Thyroid gland (tissue), 4 donors: ENCODE results near the gene CYFIP2. TPM values are rescaled to one million over a fixed set of nuclear protein-coding genes. Genes with fewer than 3 reads are reported as not detected.

Experiments
- DNase-seq, 2 donors: peaks; one replicate each; pipeline ENCODE4 v3.0.0-alpha.2; 2019
- H3K27ac ChIP-seq, 3 donors: fragments of 200-600 bp; sonication (generic); 1 replicate in 2 of 3; 2 replicates in 1 of 3; pipeline ENCODE4 v1.5.1; 2016 to 2019; ENCODE audit warnings: mild to moderate bottlenecking in 1 of 3, moderate library complexity in 1 of 3
- H3K27me3 ChIP-seq: fragments of 200-600 bp; sonication (generic); one replicate; pipeline ENCODE4 v1.5.1; 2019
- H3K36me3 ChIP-seq, 2 donors: fragments of 200-600 bp; sonication (generic); one replicate each; pipeline ENCODE4 v1.5.1; 2016 to 2019
- H3K4me1 ChIP-seq, 2 donors: fragments of 200-600 bp; sonication (generic); one replicate each; pipeline ENCODE4 v1.5.1; 2017 to 2019
- H3K4me3 ChIP-seq, 3 donors: fragments of 200-600 bp; sonication (generic); replicated peaks in 1 of 3; 1 replicate in 2 of 3; 2 replicates in 1 of 3; pipeline ENCODE4 v1.5.1; 2016; ENCODE audit warnings: mild to moderate bottlenecking in 1 of 3
- H3K9me3 ChIP-seq: fragments of 200-600 bp; sonication (generic); one replicate; pipeline ENCODE4 v1.5.1; 2017
- POLR2A ChIP-seq, 2 donors: fragments of 450-650 bp; IDR thresholded peaks; one replicate each; pipeline ENCODE4 v1.6.1; 2017; ENCODE audit warnings: antibody characterized with exemption in 2 of 2, mild to moderate bottlenecking in 2 of 2, moderate library complexity in 1 of 2
- WGBS, 2 donors: methylation state at CpG; one replicate each; pipeline ENCODE4 v1.1.5; 2017; 5-methylcytosine and 5-hydroxymethylcytosine counted together
- intact Hi-C: fragments of 100-400 bp; cut with DNase I; formaldehyde crosslinking; loops from one replicate; pipeline ENCODE4 v1.15.1; 2023
- total RNA-seq, 4 donors: library from RNA; depleted of rRNA; stranded (reverse); fragments of >200 nt; gene quantifications; one replicate each; pipeline ENCODE4 v1.2.3, GENCODE V29; 2016
- TF ChIP-seq, protein P1 (sequence below), 6 experiments: fragments of 200-600 bp in 3 of 6; fragments of 450-650 bp in 3 of 6; sonication (generic) in 3 of 6; IDR thresholded peaks; one replicate each; pipeline ENCODE4 v1.5.1; 2016 to 2019; ENCODE audit warnings: antibody characterized with exemption in 6 of 6, mild to moderate bottlenecking in 2 of 6, inconsistent platforms in 1 of 6, moderate library complexity in 1 of 6

CYFIP2 gene
- total RNA-seq, 4 donors from 2014 or later = 18.3 to 73.5 (median 34.6) TPM

DNA sequence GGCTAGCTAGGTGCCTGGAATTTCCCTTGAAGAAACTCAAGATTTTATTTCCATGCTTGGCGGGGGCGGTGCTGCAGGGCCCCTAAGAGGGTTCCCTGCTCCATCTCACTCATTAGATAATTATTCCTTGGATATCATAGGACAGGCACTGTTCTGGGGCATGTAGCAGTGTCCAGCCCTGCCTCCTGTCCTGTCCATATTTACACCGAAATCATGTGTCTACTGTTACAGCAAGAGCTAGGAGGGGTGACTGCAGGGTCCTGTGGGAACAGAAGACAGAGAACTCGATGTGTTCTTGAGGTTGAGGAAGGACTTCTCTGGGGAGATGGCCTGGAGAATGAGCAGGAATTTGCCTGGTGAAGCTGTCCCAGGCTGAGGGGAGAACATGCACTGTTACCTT, 96.6 kb downstream of the CYFIP2 start:
- intact Hi-C loops = loop anchor here (10.0 kb wide), 1 partner anchor 112 kb away; no protein-coding TSS in a partner anchor
- no peaks in the 10 kb centered on the region for H3K36me3 ChIP-seq
- DNase-seq = no peak
- WGBS, 2 donors = 74 to 86% methylated on average over 4 of the region's 4 CpGs
- TF ChIP-seq, protein P1, sequence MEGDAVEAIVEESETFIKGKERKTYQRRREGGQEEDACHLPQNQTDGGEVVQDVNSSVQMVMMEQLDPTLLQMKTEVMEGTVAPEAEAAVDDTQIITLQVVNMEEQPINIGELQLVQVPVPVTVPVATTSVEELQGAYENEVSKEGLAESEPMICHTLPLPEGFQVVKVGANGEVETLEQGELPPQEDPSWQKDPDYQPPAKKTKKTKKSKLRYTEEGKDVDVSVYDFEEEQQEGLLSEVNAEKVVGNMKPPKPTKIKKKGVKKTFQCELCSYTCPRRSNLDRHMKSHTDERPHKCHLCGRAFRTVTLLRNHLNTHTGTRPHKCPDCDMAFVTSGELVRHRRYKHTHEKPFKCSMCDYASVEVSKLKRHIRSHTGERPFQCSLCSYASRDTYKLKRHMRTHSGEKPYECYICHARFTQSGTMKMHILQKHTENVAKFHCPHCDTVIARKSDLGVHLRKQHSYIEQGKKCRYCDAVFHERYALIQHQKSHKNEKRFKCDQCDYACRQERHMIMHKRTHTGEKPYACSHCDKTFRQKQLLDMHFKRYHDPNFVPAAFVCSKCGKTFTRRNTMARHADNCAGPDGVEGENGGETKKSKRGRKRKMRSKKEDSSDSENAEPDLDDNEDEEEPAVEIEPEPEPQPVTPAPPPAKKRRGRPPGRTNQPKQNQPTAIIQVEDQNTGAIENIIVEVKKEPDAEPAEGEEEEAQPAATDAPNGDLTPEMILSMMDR (IDR thresholded peaks at IDR 0.05) = no peak
- no peak for TF ChIP-seq POLR2A (IDR thresholded peaks at IDR 0.05)
- no peaks in the 10 kb centered on the region for H3K9me3 ChIP-seq
- H3K27me3 ChIP-seq = no peaks in the 10 kb centered on the region
- H3K4me1 ChIP-seq = peaks cover 6% of the 10 kb centered on the region in 2 donors
- H3K27ac ChIP-seq = no peak overlapping the region
- H3K4me3 ChIP-seq = no peak overlapping the region

DNA sequence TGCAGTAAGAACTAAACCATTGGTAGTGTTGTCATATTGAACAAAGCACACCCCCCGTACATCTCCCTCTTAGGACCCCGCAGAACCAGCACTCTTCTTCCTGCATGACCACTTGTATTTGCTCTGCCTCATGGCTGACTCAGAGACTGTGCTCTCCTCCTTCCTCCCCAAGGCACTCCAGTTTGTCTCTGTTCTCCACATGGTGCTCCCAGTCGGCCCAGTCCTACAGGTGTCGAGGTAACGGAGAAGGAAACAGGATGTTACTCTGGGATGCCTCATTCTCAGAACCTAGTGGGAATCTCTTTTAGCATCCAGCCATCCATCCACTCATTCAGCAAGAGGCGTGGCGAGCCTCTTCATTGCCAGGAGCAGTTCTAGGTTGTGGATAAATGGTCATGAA, 97.1 kb downstream of the CYFIP2 start:
- no peak for DNase-seq
- TF ChIP-seq POLR2A (IDR thresholded peaks at IDR 0.05) = no peak
- TF ChIP-seq, protein P1 (IDR thresholded peaks at IDR 0.05) = no peak
- peaks cover 6 to 9% of the 10 kb centered on the region in 2 donors for H3K4me1 ChIP-seq
- intact Hi-C loops = loop anchor here (10.0 kb wide), 1 partner anchor 112 kb away; no protein-coding TSS in a partner anchor
- WGBS, 2 donors = 94 to 98% methylated on average over 7 of the region's 7 CpGs
- H3K36me3 ChIP-seq = no peaks in the 10 kb centered on the region
- H3K9me3 ChIP-seq = no peaks in the 10 kb centered on the region
- H3K27me3 ChIP-seq = no peaks in the 10 kb centered on the region
- no peak overlapping the region for H3K27ac ChIP-seq
- H3K4me3 ChIP-seq = no peak overlapping the region

DNA sequence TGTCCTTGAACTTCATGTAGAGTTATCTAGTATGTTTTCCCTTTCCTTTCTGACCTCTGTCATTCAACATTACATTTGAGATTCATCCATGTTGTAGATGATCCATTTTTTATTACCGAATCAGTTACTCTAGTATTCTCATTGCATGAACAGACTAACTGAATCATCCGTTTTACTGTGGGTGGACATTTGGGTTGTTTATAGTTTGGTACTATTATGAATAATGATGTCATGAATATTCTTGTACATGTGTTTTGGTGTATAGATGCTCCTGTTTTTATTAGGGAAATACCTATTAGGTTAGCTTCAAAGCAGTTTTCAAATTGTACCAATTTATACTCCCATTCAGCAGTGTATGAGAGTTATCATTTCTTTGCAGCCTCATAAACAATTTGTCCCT, 99.8 kb downstream of the CYFIP2 start:
- intact Hi-C loops = loop anchor here (10.0 kb wide), 1 partner anchor 109 kb away; no protein-coding TSS in a partner anchor
- Histone ChIP-seq H3K4me1 (peaks cover 6 to 11% of the 10 kb centered on the region in 2 donors), H3K36me3 (no peaks in the 10 kb centered on the region)

GRCh38 chr5:157366741-157367674, 101.1 kb downstream of the CYFIP2 start:
- peak; percentile 61 to 63 for DNase-seq
- no peak overlapping the region for H3K4me3 ChIP-seq
- H3K27ac ChIP-seq = peak overlapping the region; percentile 15 to 54 (median 44)
- WGBS, 2 donors = 57 to 59% methylated on average over 7 of the region's 7 CpGs
- no peak for TF ChIP-seq POLR2A (IDR thresholded peaks at IDR 0.05)
- TF ChIP-seq, protein P1 (IDR thresholded peaks at IDR 0.05) = peak in 4 of 6 experiments; percentile 44 to 67 (median 56)
- intact Hi-C loops = loop anchor here (10.0 kb wide), 1 partner anchor 108 kb away; no protein-coding TSS in a partner anchor
- H3K4me1 ChIP-seq = peaks cover 6 to 11% of the 10 kb centered on the region in 2 donors
- H3K27me3 ChIP-seq = no peaks in the 10 kb centered on the region
- H3K36me3 ChIP-seq = no peaks in the 10 kb centered on the region
- H3K9me3 ChIP-seq = no peaks in the 10 kb centered on the region

More for the DNA sequence above, 99.8 kb downstream of the CYFIP2 start:
- H3K4me3 ChIP-seq = no peak overlapping the region
- H3K27me3 ChIP-seq = no peaks in the 10 kb centered on the region
- TF ChIP-seq POLR2A (IDR thresholded peaks at IDR 0.05) = no peak
- TF ChIP-seq, protein P1 (IDR thresholded peaks at IDR 0.05) = no peak
- no peak overlapping the region for H3K27ac ChIP-seq
- DNase-seq = no peak
- 95% methylated on average over 2 of the region's 2 CpGs for WGBS, 2 donors
- no peaks in the 10 kb centered on the region for H3K9me3 ChIP-seq

- no peaks in the 10 kb centered on the region for H3K36me3 ChIP-seq
- peaks cover 6 to 11% of the 10 kb centered on the region in 2 donors for H3K4me1 ChIP-seq
- no peaks in the 10 kb centered on the region for H3K27me3 ChIP-seq
- intact Hi-C loops = loop anchor here (10.0 kb wide), 1 partner anchor 105 kb away; no protein-coding TSS in a partner anchor
- TF ChIP-seq, protein P1 (IDR thresholded peaks at IDR 0.05) = no peak
- TF ChIP-seq POLR2A (IDR thresholded peaks at IDR 0.05) = no peak
- no peak overlapping the region for H3K27ac ChIP-seq
- H3K4me3 ChIP-seq = no peak overlapping the region
- 91 to 96% methylated on average over 2 of the region's 2 CpGs for WGBS, 2 donors
- H3K9me3 ChIP-seq = no peaks in the 10 kb centered on the region
- peak in 1 of 2 donors; percentile 14 for DNase-seq
Measured at GRCh38 chr5:157369507-157369906, 103.6 kb downstream of the CYFIP2 start.
